Gastroesophageal sphincter (tissue), 4 donors: ENCODE measurements around the gene SEMA6A. TPM values are rescaled to one million over a fixed set of nuclear protein-coding genes. Genes with fewer than 3 reads are reported as not detected.

ENCODE experiments used
- ATAC-seq: fragments of 150-250 bp; one replicate; pipeline ENCODE4 v1.9.1; 2016; ENCODE audit warnings: mild to moderate bottlenecking, moderate library complexity
- H3K27ac ChIP-seq, 4 donors: fragments of 200-600 bp; sonication (generic) in 3 of 4; 1 replicate in 3 of 4; 2 replicates in 1 of 4; pipeline ENCODE4 v1.5.1; 2016 to 2019
- H3K27me3 ChIP-seq: fragments of 200-600 bp; sonication (generic); one replicate; pipeline ENCODE4 v1.5.1; 2019
- H3K36me3 ChIP-seq, 2 donors: fragments of 200-600 bp; sonication (generic); one replicate each; pipeline ENCODE4 v1.5.1; 2019; ENCODE audit warnings: control low read depth in 1 of 2
- H3K4me1 ChIP-seq, 3 donors: fragments of 200-600 bp; sonication (generic); 1 replicate in 2 of 3; 2 replicates in 1 of 3; pipeline ENCODE4 v1.5.1; 2016 to 2019; ENCODE audit warnings: control low read depth in 2 of 3
- H3K4me3 ChIP-seq, 2 donors: fragments of 200-600 bp; sonication (generic); one replicate each; pipeline ENCODE4 v1.5.1; 2019; ENCODE audit warnings: mild to moderate bottlenecking in 1 of 2, moderate library complexity in 1 of 2
- H3K9me3 ChIP-seq, 3 donors: fragments of 200-600 bp; sonication (generic); one replicate each; pipeline ENCODE4 v1.5.1; 2017 to 2019; ENCODE audit warnings: control low read depth in 2 of 3
- EP300 ChIP-seq: sonication (generic); formaldehyde crosslinking; IDR thresholded peaks from one replicate; pipeline ENCODE4 v1.6.1; 2017; ENCODE audit warnings: antibody characterized with exemption, mild to moderate bottlenecking
- POLR2A ChIP-seq, 2 donors: fragments of 450-650 bp; IDR thresholded peaks; one replicate each; pipeline ENCODE4 v1.6.1; 2017; ENCODE audit warnings: antibody characterized with exemption in 2 of 2, mild to moderate bottlenecking in 2 of 2, moderate library complexity in 1 of 2
- POLR2AphosphoS5 ChIP-seq: sonication (generic); formaldehyde crosslinking; IDR thresholded peaks from one replicate; pipeline ENCODE4 v1.6.1; 2017; ENCODE audit warnings: antibody characterized with exemption
- WGBS, 2 donors: methylation state at CpG; one replicate each; pipeline ENCODE4 v1.1.5; 2018; ENCODE audit warnings: low coverage in 1 of 2; 5-methylcytosine and 5-hydroxymethylcytosine counted together
- total RNA-seq, 4 donors: library from RNA; depleted of rRNA; stranded (reverse); fragments of >200 nt; gene quantifications; one replicate each; pipeline ENCODE4 v1.1.0, GENCODE V29; 2016
- TF ChIP-seq, protein P1 (sequence below), 4 experiments: fragments of 200-600 bp in 2 of 4; fragments of 450-650 bp in 2 of 4; sonication (generic) in 1 of 4; IDR thresholded peaks; one replicate each; pipeline ENCODE4 v1.5.1; 2017 to 2019; ENCODE audit warnings: antibody characterized with exemption in 4 of 4, mild to moderate bottlenecking in 2 of 4, moderate library complexity in 2 of 4

SEMA6A gene
- total RNA-seq, 4 donors from 2014 or later = 10.9 to 19.8 (median 17.8) TPM

DNA sequence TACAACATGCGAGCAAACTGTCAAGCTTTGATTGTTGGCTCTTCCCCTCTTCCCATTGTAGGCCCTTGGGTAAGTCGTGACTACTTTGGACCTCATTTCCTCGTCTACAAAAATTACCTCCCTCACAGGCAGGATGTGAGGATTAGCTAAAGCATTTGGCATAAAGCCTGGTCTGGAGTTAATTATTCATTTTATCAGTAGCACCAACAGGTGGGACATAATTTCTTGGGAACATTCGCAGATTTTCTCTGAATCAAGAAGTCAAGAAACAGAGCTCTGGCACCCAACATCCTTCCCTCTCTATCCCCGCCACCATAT, 39.9 kb upstream of the SEMA6A start:
- Histone ChIP-seq H3K27me3 (no peaks in the 10 kb centered on the region), H3K27ac (no peak overlapping the region), H3K9me3 (no peaks in the 10 kb centered on the region), H3K4me1 (no peaks in the 10 kb centered on the region), H3K36me3 (no peaks in the 10 kb centered on the region), H3K4me3 (no peak overlapping the region)
- 71 to 81% methylated on average over 3 to 5 of the region's 5 CpGs for WGBS, 2 donors
- ATAC-seq = no peak
- TF ChIP-seq POLR2A (IDR thresholded peaks at IDR 0.05) (no peak), POLR2AphosphoS5 (no peak), EP300 (no peak)
- TF ChIP-seq, protein P1, sequence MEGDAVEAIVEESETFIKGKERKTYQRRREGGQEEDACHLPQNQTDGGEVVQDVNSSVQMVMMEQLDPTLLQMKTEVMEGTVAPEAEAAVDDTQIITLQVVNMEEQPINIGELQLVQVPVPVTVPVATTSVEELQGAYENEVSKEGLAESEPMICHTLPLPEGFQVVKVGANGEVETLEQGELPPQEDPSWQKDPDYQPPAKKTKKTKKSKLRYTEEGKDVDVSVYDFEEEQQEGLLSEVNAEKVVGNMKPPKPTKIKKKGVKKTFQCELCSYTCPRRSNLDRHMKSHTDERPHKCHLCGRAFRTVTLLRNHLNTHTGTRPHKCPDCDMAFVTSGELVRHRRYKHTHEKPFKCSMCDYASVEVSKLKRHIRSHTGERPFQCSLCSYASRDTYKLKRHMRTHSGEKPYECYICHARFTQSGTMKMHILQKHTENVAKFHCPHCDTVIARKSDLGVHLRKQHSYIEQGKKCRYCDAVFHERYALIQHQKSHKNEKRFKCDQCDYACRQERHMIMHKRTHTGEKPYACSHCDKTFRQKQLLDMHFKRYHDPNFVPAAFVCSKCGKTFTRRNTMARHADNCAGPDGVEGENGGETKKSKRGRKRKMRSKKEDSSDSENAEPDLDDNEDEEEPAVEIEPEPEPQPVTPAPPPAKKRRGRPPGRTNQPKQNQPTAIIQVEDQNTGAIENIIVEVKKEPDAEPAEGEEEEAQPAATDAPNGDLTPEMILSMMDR (IDR thresholded peaks at IDR 0.05) = no peak

DNA sequence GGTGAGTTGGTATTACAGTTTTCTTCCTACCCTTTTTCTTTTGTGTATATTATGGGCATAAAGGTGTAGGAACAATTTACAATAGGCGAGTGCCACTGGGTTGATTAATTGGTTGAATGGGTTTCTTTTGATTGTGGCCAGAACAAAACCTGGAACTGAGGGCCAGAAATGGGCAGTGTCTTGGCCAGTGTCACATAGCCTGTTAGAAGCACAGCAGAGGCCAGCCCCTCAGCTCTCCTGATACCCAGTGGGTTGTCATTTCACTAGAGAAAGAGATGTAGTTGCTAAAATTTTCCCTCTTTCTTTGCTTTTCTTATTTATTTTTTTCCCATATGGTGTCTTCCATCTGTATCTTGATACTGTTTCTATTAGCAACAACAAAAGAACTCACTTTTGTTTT, 38.8 kb upstream of the SEMA6A start:
- Histone ChIP-seq H3K4me1 (no peaks in the 10 kb centered on the region), H3K36me3 (no peaks in the 10 kb centered on the region), H3K9me3 (no peaks in the 10 kb centered on the region), H3K27me3 (no peaks in the 10 kb centered on the region), H3K27ac (no peak overlapping the region), H3K4me3 (no peak overlapping the region)
- TF ChIP-seq POLR2A (IDR thresholded peaks at IDR 0.05) (no peak), EP300 (no peak), POLR2AphosphoS5 (no peak)
- TF ChIP-seq, protein P1 (IDR thresholded peaks at IDR 0.05) = no peak
- ATAC-seq = no peak
- WGBS, 2 donors = 86 to 93% methylated on average over 1 of the region's 1 CpG

DNA sequence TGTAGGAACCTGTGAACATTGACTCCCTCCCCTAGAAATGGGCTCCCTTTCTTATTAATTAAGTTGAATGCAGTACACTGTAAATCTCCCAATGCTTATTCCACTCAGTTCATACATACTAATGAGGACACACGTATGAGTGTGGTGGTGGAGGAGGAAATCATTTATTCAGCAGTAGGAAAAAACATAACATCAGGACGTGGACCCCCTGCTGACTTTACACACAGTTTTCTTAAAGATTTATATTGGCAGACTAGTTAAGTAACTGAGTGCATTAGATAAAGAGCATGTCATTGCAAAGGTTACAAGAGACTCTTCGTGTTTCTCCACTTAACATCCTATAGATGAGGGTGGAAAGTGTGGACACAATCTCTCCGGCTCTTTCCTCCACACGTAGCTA, 37.8 kb upstream of the SEMA6A start:
- Histone ChIP-seq H3K36me3 (no peaks in the 10 kb centered on the region), H3K9me3 (no peaks in the 10 kb centered on the region), H3K27me3 (no peaks in the 10 kb centered on the region), H3K4me1 (no peaks in the 10 kb centered on the region), H3K4me3 (no peak overlapping the region), H3K27ac (no peak overlapping the region)
- no peak for TF ChIP-seq POLR2AphosphoS5
- ATAC-seq = no peak
- 96 to 97% methylated on average over 5 of the region's 5 CpGs for WGBS, 2 donors

DNA sequence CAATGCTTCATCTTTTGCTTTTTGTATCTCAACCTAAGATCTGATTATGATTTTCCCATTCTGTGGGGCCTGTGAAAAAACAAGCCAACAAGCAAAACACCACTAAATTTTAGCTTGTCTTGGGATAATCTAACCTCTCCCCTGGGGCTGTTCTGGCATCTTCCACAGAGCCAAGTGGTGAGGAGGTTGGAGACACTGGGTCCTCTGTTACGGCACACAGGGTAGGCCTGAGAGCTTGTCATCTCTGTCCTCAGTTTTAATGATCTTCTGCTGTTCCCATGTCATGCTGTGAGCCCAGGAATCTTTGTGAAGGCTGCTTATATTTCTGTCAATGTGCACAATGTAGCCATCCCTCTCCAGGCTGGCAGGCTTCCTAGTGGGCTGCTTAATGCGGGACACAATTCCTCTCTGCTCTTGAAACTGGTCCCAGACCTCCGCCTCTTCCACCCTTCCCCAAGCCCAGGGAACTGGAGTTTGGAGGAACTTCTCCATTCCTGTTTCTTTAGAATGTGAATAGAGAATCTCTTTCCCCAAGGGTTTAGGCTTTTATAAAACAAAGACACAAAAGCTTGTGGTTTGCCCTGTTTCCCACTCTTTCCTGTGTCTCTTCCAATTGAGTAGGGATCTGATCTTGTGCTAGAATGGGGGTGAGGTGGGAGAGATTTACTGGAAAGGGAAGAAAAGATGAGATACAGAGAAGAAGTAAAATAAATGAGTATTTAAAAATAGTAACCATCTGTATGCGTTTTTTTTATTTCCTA, 30.9 kb upstream of the SEMA6A start:
- Histone ChIP-seq H3K4me3 (no peak overlapping the region), H3K4me1 (peaks cover 6 to 33% (median 11%) of the 10 kb centered on the region in 3 donors), H3K27me3 (no peaks in the 10 kb centered on the region), H3K9me3 (no peaks in the 10 kb centered on the region), H3K27ac (peak overlapping the region in 1 of 4 donors; percentile 18), H3K36me3 (no peaks in the 10 kb centered on the region)
- no peak for ATAC-seq
- 25 to 28% methylated on average over 2 of the region's 4 CpGs for whole genome bisulfite sequencing, 2 donors
- TF ChIP-seq EP300 (no peak), POLR2A (IDR thresholded peaks at IDR 0.05) (no peak), POLR2AphosphoS5 (no peak)
- TF ChIP-seq, protein P1 (IDR thresholded peaks at IDR 0.05) = no peak

DNA sequence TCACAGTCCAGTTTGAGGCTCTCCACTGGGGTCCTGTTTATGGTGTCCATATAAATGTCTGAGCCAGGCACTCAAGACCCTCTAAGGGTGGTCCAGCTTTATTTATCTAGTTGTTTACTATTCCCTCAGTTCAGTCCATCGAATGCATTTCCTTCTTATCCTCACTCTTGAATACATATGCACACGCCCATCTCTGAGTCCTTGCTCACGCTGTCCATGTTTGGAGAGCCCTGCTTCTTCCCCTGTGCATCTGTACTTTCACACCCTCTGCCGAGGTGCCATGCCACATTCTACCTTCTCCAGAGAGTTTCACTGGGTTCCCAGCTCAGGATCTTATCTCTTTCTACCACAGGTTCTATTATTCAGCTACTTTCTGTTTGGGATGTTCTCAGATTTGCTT, 30.2 kb upstream of the SEMA6A start:
- H3K27ac ChIP-seq = peak overlapping the region in 2 of 4 donors; percentile 18 to 33
- 73 to 76% methylated on average over 3 to 4 of the region's 4 CpGs for WGBS, 2 donors

More for the DNA sequence above, 30.2 kb upstream of the SEMA6A start:
- H3K4me3 ChIP-seq = no peak overlapping the region
- no peaks in the 10 kb centered on the region for H3K36me3 ChIP-seq
- H3K9me3 ChIP-seq = no peaks in the 10 kb centered on the region
- H3K27me3 ChIP-seq = no peaks in the 10 kb centered on the region
- TF ChIP-seq EP300 (no peak), POLR2A (IDR thresholded peaks at IDR 0.05) (no peak), POLR2AphosphoS5 (no peak)
- TF ChIP-seq, protein P1 (IDR thresholded peaks at IDR 0.05) = no peak
- ATAC-seq = no peak
- peaks cover 6 to 35% (median 13%) of the 10 kb centered on the region in 3 donors for H3K4me1 ChIP-seq
